Body of pancreas (tissue), 4 donors: Measurements from ENCODE around the gene WDR49. TPM values are rescaled to one million over a fixed set of nuclear protein-coding genes. Genes with fewer than 3 reads are reported as not detected.
A peak's percentile ranks its signal among the peaks of the same experiment; 100 is the strongest.

Experiments
- ATAC-seq: fragments of 150-250 bp; one replicate; pipeline ENCODE4 v1.9.1; 2016
- DNase-seq, 4 donors: peaks; one replicate each; pipeline ENCODE4 v3.0.0-alpha.2; 2019
- H3K27ac ChIP-seq, 4 donors: fragments of 200-600 bp; sonication (generic); 1 replicate in 3 of 4; 2 replicates in 1 of 4; pipeline versions ENCODE4 v1.5.1 to v1.6.1; 2016 to 2019; ENCODE audit warnings: mild to moderate bottlenecking in 1 of 4, mixed read lengths in 1 of 4, moderate library complexity in 1 of 4
- H3K27me3 ChIP-seq, 2 donors: fragments of 200-600 bp; sonication (generic); one replicate each; pipeline ENCODE4 v1.6.0; 2016; ENCODE audit warnings: mild to moderate bottlenecking in 1 of 2
- H3K36me3 ChIP-seq, 2 donors: fragments of 200-600 bp; sonication (generic); replicated peaks in 1 of 2; 2 replicates each; pipeline ENCODE4 v1.5.1; 2016; ENCODE audit warnings: low read depth in 2 of 2; ENCODE audit not compliant: insufficient read depth in 1 of 2
- H3K4me1 ChIP-seq: fragments of 200-600 bp; sonication (generic); one replicate; pipeline ENCODE4 v1.6.0; 2016
- H3K4me3 ChIP-seq, 2 donors: fragments of 200-600 bp; sonication (generic); 1 replicate in 1 of 2; 2 replicates in 1 of 2; pipeline ENCODE4 v1.5.1; 2016 to 2019
- H3K9me3 ChIP-seq, 3 donors: fragments of 200-600 bp; sonication (generic); 1 replicate in 2 of 3; 2 replicates in 1 of 3; pipeline ENCODE4 v1.5.1; 2016
- CTCF ChIP-seq, 7 experiments: fragments of 450-650 bp in 4 of 7; fragments of 200-600 bp in 3 of 7; sonication (generic) in 3 of 7; IDR thresholded peaks; one replicate each; pipeline ENCODE4 v1.5.1; 2016 to 2019; ENCODE audit warnings: antibody characterized with exemption in 7 of 7
- POLR2A ChIP-seq, 3 donors: fragments of 450-650 bp; IDR thresholded peaks; one replicate each; pipeline ENCODE4 v1.6.1; 2016; ENCODE audit warnings: antibody characterized with exemption in 3 of 3, mild to moderate bottlenecking in 2 of 3
- WGBS, 2 donors: methylation state at CpG; one replicate each; pipeline ENCODE4 v1.1.5; 2017; 5-methylcytosine and 5-hydroxymethylcytosine counted together
- intact Hi-C: fragments of 100-400 bp; cut with DNase I; formaldehyde crosslinking; loops from one replicate; pipeline ENCODE4 v1.15.1; 2023
- total RNA-seq, 2 donors: library from RNA; depleted of rRNA; stranded (reverse); fragments of >200 nt; gene quantifications; one replicate each; pipeline ENCODE4 v1.1.0, GENCODE V29; 2016

The WDR49 gene
- total RNA-seq, 2 donors from 2014 or later: 0.78 to 2.3 TPM

- WGBS, 2 donors: 95 to 96% methylated on average over 1 of the region's 1 CpG
- intact Hi-C loops: no loop called here
- Histone ChIP-seq H3K4me3 (no peak overlapping the region), H3K36me3 (no peaks in the 10 kb centered on the region), H3K27ac (no peak overlapping the region), H3K9me3 (no peaks in the 10 kb centered on the region), H3K4me1 (no peaks in the 10 kb centered on the region), H3K27me3 (no peaks in the 10 kb centered on the region)
- DNase-seq (no peak), ATAC-seq (no peak)
- TF ChIP-seq CTCF (IDR thresholded peaks at IDR 0.05) (no peak), POLR2A (IDR thresholded peaks at IDR 0.05) (no peak)
Measured at GRCh38 chr3:167507954-167508353, 145.8 kb downstream of the WDR49 start.

- Histone ChIP-seq H3K4me1 (no peaks in the 10 kb centered on the region), H3K27me3 (no peaks in the 10 kb centered on the region), H3K27ac (no peak overlapping the region), H3K9me3 (no peaks in the 10 kb centered on the region), H3K36me3 (no peaks in the 10 kb centered on the region), H3K4me3 (no peak overlapping the region)
- DNase-seq: no peak
- ATAC-seq: no peak
- intact Hi-C loops: no loop called here
- 70 to 81% methylated on average over 2 of the region's 2 CpGs for WGBS, 2 donors
- TF ChIP-seq POLR2A (IDR thresholded peaks at IDR 0.05) (no peak), CTCF (IDR thresholded peaks at IDR 0.05) (no peak)
Measured at GRCh38 chr3:167502401-167502800, 151.3 kb downstream of the WDR49 start.

GRCh38 chr3:167501941-167502340, 151.8 kb downstream of the WDR49 start:
- intact Hi-C loops: no loop called here
- Histone ChIP-seq H3K4me1 (no peaks in the 10 kb centered on the region), H3K36me3 (no peaks in the 10 kb centered on the region), H3K27ac (no peak overlapping the region), H3K9me3 (no peaks in the 10 kb centered on the region), H3K27me3 (no peaks in the 10 kb centered on the region), H3K4me3 (no peak overlapping the region)
- TF ChIP-seq CTCF (IDR thresholded peaks at IDR 0.05) (no peak), POLR2A (IDR thresholded peaks at IDR 0.05) (no peak)
- DNase-seq: no peak
- ATAC-seq: no peak
- 76 to 83% methylated on average over 3 of the region's 3 CpGs for WGBS, 2 donors

- intact Hi-C loops: no loop called here
- ATAC-seq (no peak), DNase-seq (no peak)
- Histone ChIP-seq H3K9me3 (no peaks in the 10 kb centered on the region), H3K4me1 (no peaks in the 10 kb centered on the region), H3K36me3 (no peaks in the 10 kb centered on the region), H3K4me3 (no peak overlapping the region), H3K27me3 (no peaks in the 10 kb centered on the region), H3K27ac (no peak overlapping the region)
- whole genome bisulfite sequencing, 2 donors: 94 to 95% methylated on average over 7 of the region's 7 CpGs
- no peak for TF ChIP-seq CTCF (IDR thresholded peaks at IDR 0.05)
- no peak for TF ChIP-seq POLR2A (IDR thresholded peaks at IDR 0.05)
Measured at GRCh38 chr3:167497903-167498302, 155.8 kb downstream of the WDR49 start.

- peak; percentile 42 to 58 (median 50) for DNase-seq
- no peaks in the 10 kb centered on the region for H3K36me3 ChIP-seq
- H3K27ac ChIP-seq: no peak overlapping the region
- H3K4me1 ChIP-seq: no peaks in the 10 kb centered on the region
- H3K27me3 ChIP-seq: no peaks in the 10 kb centered on the region
- 14 to 32% methylated on average over 3 of the region's 3 CpGs for WGBS, 2 donors
- no peaks in the 10 kb centered on the region for H3K9me3 ChIP-seq
- TF ChIP-seq POLR2A (IDR thresholded peaks at IDR 0.05) (no peak), CTCF (IDR thresholded peaks at IDR 0.05) (peak; percentile 42 to 97 (median 84))
- H3K4me3 ChIP-seq: no peak overlapping the region
- intact Hi-C loops: no loop called here
- ATAC-seq: peak; percentile 84
Measured at GRCh38 chr3:167493244-167493643, 160.5 kb downstream of the WDR49 start.
